Gastrocnemius medialis (tissue), 4 donors: ENCODE results near the gene GABRB1.

Experiments used
- POLR2A ChIP-seq, 2 donors: fragments of 450-650 bp; IDR thresholded peaks; one replicate each; pipeline ENCODE4 v1.6.1; 2017; ENCODE audit warnings: antibody characterized with exemption in 2 of 2, mild to moderate bottlenecking in 2 of 2, moderate library complexity in 2 of 2
- TF ChIP-seq, protein P1 (sequence below), 5 experiments: fragments of 450-650 bp in 3 of 5; fragments of 200-600 bp in 2 of 5; sonication (generic) in 2 of 5; IDR thresholded peaks in 4 of 5; conservative IDR thresholded peaks in 1 of 5; 1 replicate in 4 of 5; 2 replicates in 1 of 5; pipeline ENCODE4 v1.5.1; 2016 to 2019; ENCODE audit warnings: antibody characterized with exemption in 5 of 5, mild to moderate bottlenecking in 3 of 5, moderate library complexity in 3 of 5

DNA sequence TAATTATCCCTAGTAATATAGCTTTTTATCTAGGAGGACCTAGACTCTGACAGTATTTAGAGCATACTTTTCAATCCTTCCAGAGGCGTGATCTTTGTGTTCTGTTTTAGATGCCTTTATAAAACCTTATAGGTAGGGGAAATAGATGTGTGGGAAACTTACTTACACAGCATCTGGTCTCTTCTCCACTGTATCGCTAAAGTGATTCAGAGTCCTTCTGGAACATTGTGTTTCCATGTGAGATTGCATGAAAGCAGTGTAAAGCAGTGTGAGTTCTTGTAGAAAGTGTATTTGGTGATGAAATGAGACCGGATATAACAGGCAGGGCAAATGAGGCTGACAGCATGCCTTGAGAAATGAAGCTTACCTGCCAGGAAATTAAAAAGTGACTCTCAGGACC is 9.5 kb downstream of the GABRB1 start:
- no peak for TF ChIP-seq POLR2A (IDR thresholded peaks at IDR 0.05)
- TF ChIP-seq, protein P1, sequence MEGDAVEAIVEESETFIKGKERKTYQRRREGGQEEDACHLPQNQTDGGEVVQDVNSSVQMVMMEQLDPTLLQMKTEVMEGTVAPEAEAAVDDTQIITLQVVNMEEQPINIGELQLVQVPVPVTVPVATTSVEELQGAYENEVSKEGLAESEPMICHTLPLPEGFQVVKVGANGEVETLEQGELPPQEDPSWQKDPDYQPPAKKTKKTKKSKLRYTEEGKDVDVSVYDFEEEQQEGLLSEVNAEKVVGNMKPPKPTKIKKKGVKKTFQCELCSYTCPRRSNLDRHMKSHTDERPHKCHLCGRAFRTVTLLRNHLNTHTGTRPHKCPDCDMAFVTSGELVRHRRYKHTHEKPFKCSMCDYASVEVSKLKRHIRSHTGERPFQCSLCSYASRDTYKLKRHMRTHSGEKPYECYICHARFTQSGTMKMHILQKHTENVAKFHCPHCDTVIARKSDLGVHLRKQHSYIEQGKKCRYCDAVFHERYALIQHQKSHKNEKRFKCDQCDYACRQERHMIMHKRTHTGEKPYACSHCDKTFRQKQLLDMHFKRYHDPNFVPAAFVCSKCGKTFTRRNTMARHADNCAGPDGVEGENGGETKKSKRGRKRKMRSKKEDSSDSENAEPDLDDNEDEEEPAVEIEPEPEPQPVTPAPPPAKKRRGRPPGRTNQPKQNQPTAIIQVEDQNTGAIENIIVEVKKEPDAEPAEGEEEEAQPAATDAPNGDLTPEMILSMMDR (IDR thresholded peaks at IDR 0.05 in 4 of 5, conservative IDR thresholded peaks at IDR 0.05 in 1 of 5), result no peak
